HG02623 (cell line): Measurements from ENCODE around the gene BUB1.
"Not testable (repeated sequence)": the region's sequence is repeated elsewhere in the genome, so short reads cannot be mapped to it uniquely, and the experiment has no call there.

Experiments used
- ATAC-seq: cut with Tn5 transposase; IDR thresholded peaks from one replicate; pipeline ENCODE4 v1.9.1; 2021; ENCODE audit warnings: moderate library complexity; ENCODE audit not compliant: unreplicated experiment

The BUB1 gene

GRCh38 chr2:110691612-110692258 lies 13.9 kb upstream of the BUB1 start:
- ATAC-seq, result no peak

GRCh38 chr2:110690083-110690965 lies 12.5 kb upstream of the BUB1 start:
- ATAC-seq, result no peak

GRCh38 chr2:110688594-110689091 lies 10.8 kb upstream of the BUB1 start:
- no peak for ATAC-seq

- ATAC-seq, result not testable (repeated sequence)
Measured at GRCh38 chr2:110687775-110688484, 10.1 kb upstream of the BUB1 start.

GRCh38 chr2:110682872-110683271 lies 5.0 kb upstream of the BUB1 start:
- no peak for ATAC-seq

- no peak for ATAC-seq
Measured at GRCh38 chr2:110682267-110682666, 4.4 kb upstream of the BUB1 start.

- no peak for ATAC-seq
Measured at GRCh38 chr2:110680709-110681108, 2.8 kb upstream of the BUB1 start.

- no peak for ATAC-seq
Measured at GRCh38 chr2:110679865-110680264, 2.0 kb upstream of the BUB1 start.

- ATAC-seq, result no peak
Measured at GRCh38 chr2:110679337-110679707, 1.5 kb upstream of the BUB1 start.

- no peak for ATAC-seq
Measured at GRCh38 chr2:110678457-110679336, 834 bp upstream of the BUB1 start.

- no peak for ATAC-seq
Measured at GRCh38 chr2:110677080-110677479, 783 bp downstream of the BUB1 start.

GRCh38 chr2:110675679-110676078 lies 2.2 kb downstream of the BUB1 start:
- ATAC-seq, result no peak

GRCh38 chr2:110674620-110675555 lies 3.0 kb downstream of the BUB1 start:
- ATAC-seq, result peak; percentile 84

- no peak for ATAC-seq
Measured at GRCh38 chr2:110673201-110673600, 4.7 kb downstream of the BUB1 start.

GRCh38 chr2:110670826-110671225 lies 7.0 kb downstream of the BUB1 start:
- ATAC-seq, result no peak

GRCh38 chr2:110669079-110669478 lies 8.8 kb downstream of the BUB1 start:
- no peak for ATAC-seq

- no peak for ATAC-seq
Measured at GRCh38 chr2:110667071-110667470, 10.8 kb downstream of the BUB1 start.

GRCh38 chr2:110664135-110664534 lies 13.7 kb downstream of the BUB1 start:
- ATAC-seq, result no peak

GRCh38 chr2:110662560-110662959 lies 15.3 kb downstream of the BUB1 start:
- no peak for ATAC-seq
